K562 (cell line): ENCODE measurements around the gene SPATA13. TPM values are rescaled to one million over a fixed set of nuclear protein-coding genes. Genes with fewer than 3 reads are reported as not detected.

Source experiments
- ATAC-seq: fragments of 200-7000 bp; cut with Tn5 transposase; 3 replicates; pipeline ENCODE4 v1.9.1; 2020; ENCODE audit warnings: moderate library complexity
- BruUV-seq: library from RNA; stranded (reverse); fragments of 400-500 nt; replicated peaks from 2 replicates; lab custom pipeline; 2021; lab: Mats Ljungman, UMichigan
- CTCF ChIA-PET: fragments of 300-600 bp; formaldehyde crosslinking; extraction: SDS; loops from one replicate; lab custom pipeline; 2021; ENCODE audit warnings: low intra/inter-chr PET ratio; lab: Yijun Ruan, JAX
- POLR2A ChIA-PET: fragments of 300-600, 350-650 bp; sonication (Branson Sonifier 250); formaldehyde crosslinking; extraction: SDS; loops from one replicate; lab custom pipeline; 2021; ENCODE audit warnings: antibody characterized with exemption, inconsistent platforms; lab: Yijun Ruan, JAX
- DNase-seq, 4 experiments: peaks; one replicate each; pipeline versions ENCODE4 v3.0.0 to v3.0.0-alpha.2; 2011 to 2018; ENCODE audit warnings: low spot score in 3 of 4, mixed read lengths in 3 of 4; ENCODE audit errors: extremely low read depth in 1 of 4
- FAIRE-seq: peaks from 2 replicates; lab custom pipeline; 2011; peaks lifted over from hg19 to GRCh38; lab: Jason Lieb, UNC
- H2AFZ ChIP-seq: 2 replicates; pipeline ENCODE4 v1.6.0; 2011; ENCODE audit warnings: low read depth, low read length, control low read depth, inconsistent platforms
- H3K27ac ChIP-seq: fragments of 200-600 bp; 3 replicates; pipeline ENCODE4 v1.8.0; 2011; ENCODE audit warnings: low read depth, mild to moderate bottlenecking, control low read depth, inconsistent platforms, low read length, moderate library complexity, mixed read lengths; ENCODE audit errors: extremely low read depth
- H3K27me3 ChIP-seq, 2 experiments: fragments of 300-600 bp in 1 of 2; 2 replicates in 1 of 2; 3 replicates in 1 of 2; pipeline versions ENCODE4 v1.6.0 to v1.8.0; 2011; ENCODE audit warnings: inconsistent platforms in 2 of 2, low read length in 2 of 2, mild to moderate bottlenecking in 1 of 2, mixed read lengths in 1 of 2, moderate library complexity in 1 of 2; ENCODE audit not compliant: control insufficient read depth in 2 of 2, insufficient read depth in 2 of 2
- H3K36me3 ChIP-seq: fragments of 300-600 bp; 3 replicates; pipeline ENCODE4 v1.8.0; 2011; ENCODE audit warnings: mild to moderate bottlenecking, low read length, inconsistent platforms; ENCODE audit not compliant: control insufficient read depth, insufficient read depth
- H3K4me1 ChIP-seq, 2 experiments: fragments of 200-600 bp in 1 of 2; replicated peaks in 1 of 2; 2 replicates in 1 of 2; 3 replicates in 1 of 2; pipeline versions ENCODE4 v1.5.1 to v1.8.0; 2011; ENCODE audit warnings: inconsistent platforms in 2 of 2, low read length in 2 of 2, mild to moderate bottlenecking in 1 of 2, mixed read lengths in 1 of 2, moderate library complexity in 1 of 2; ENCODE audit not compliant: control insufficient read depth in 2 of 2, insufficient read depth in 2 of 2
- H3K4me2 ChIP-seq: 2 replicates; pipeline ENCODE4 v1.6.1; 2011; ENCODE audit warnings: low read length, control low read depth, inconsistent platforms, mixed read lengths; ENCODE audit not compliant: insufficient read depth
- H3K4me3 ChIP-seq: fragments of 200-600 bp; sonication (generic), shearing (Covaris generic); 2 replicates; pipeline ENCODE4 v1.5.1; 2016; ENCODE audit warnings: control low read depth, inconsistent platforms
- H3K79me2 ChIP-seq: fragments of 200-600 bp; 3 replicates; pipeline ENCODE4 v1.8.0; 2011; ENCODE audit warnings: low read length, inconsistent platforms; ENCODE audit not compliant: control insufficient read depth, insufficient read depth
- H3K9ac ChIP-seq, 2 experiments: 2 replicates each; pipeline versions ENCODE4 v1.6.0 to v1.6.1; 2011; ENCODE audit warnings: low read depth in 2 of 2, low read length in 2 of 2, control low read depth in 1 of 2, inconsistent platforms in 1 of 2, mild to moderate bottlenecking in 1 of 2, mixed read lengths in 1 of 2; ENCODE audit not compliant: insufficient read depth in 1 of 2
- H3K9me1 ChIP-seq: one replicate; pipeline ENCODE4 v1.6.0; 2011; ENCODE audit warnings: inconsistent platforms, mild to moderate bottlenecking, low read length, moderate library complexity; ENCODE audit not compliant: control insufficient read depth, insufficient read depth
- H3K9me3 ChIP-seq: replicated peaks from 2 replicates; pipeline ENCODE4 v1.5.1; 2011; ENCODE audit warnings: low read depth, low read length, inconsistent platforms; ENCODE audit not compliant: control insufficient read depth, insufficient read depth
- H4K20me1 ChIP-seq: replicated peaks from 2 replicates; pipeline ENCODE4 v1.6.1; 2011; ENCODE audit warnings: low read length, inconsistent platforms, mixed read lengths; ENCODE audit not compliant: control insufficient read depth, insufficient read depth
- CBX2 ChIP-seq: fragments of 200-600 bp; sonication (generic); IDR thresholded peaks from one replicate; pipeline ENCODE4 v1.6.1; 2012; ENCODE audit warnings: mild to moderate bottlenecking, low read length, inconsistent platforms; ENCODE audit not compliant: insufficient read depth, poor library complexity, severe bottlenecking
- E2F3 ChIP-seq: fragments of 250-450 bp; sonication (Bioruptor Pico); IDR thresholded peaks from 2 replicates; pipeline ENCODE4 v1.4.0; 2020; ENCODE audit warnings: mild to moderate bottlenecking
- GABPB2 ChIP-seq: fragments of 250-450 bp; sonication (Bioruptor Pico); conservative IDR thresholded peaks from 2 replicates; pipeline ENCODE4 v1.5.1; 2021; ENCODE audit warnings: mild to moderate bottlenecking
- HDGF ChIP-seq: fragments of 450-650 bp; IDR thresholded peaks from 2 replicates; pipeline ENCODE4 v1.6.1; 2016
- HNRNPUL1 ChIP-seq: fragments of 200-400 bp; formaldehyde crosslinking; IDR thresholded peaks from 2 replicates; pipeline ENCODE4 v1.6.1; 2017; ENCODE audit warnings: low read length
- NFE2 ChIP-seq: IDR thresholded peaks from 2 replicates; pipeline ENCODE4 v1.6.1; 2014; ENCODE audit warnings: antibody characterized with exemption, low read depth
- NR2C1 ChIP-seq, 2 experiments: fragments of 450-650 bp; IDR thresholded peaks; 2 replicates each; pipeline ENCODE4 v1.6.1; 2017; ENCODE audit warnings: mild to moderate bottlenecking in 2 of 2, antibody characterized with exemption in 1 of 2, inconsistent platforms in 1 of 2, missing compliant biosample characterization in 1 of 2, missing genetic modification characterization in 1 of 2
- PATZ1 ChIP-seq: fragments of 250-450 bp; sonication (Bioruptor Pico); IDR thresholded peaks from 2 replicates; pipeline ENCODE4 v1.5.0; 2020; ENCODE audit warnings: mild to moderate bottlenecking, borderline replicate concordance
- PPARD ChIP-seq: fragments of 250-450 bp; sonication (Bioruptor Pico); IDR thresholded peaks from 2 replicates; pipeline ENCODE4 v1.8.0; 2022; ENCODE audit warnings: inconsistent platforms, mild to moderate bottlenecking, moderate library complexity
- SMC3 ChIP-seq: conservative IDR thresholded peaks from 2 replicates; pipeline ENCODE4 v1.6.1; 2011; ENCODE audit warnings: low read depth, low read length, improper control_type of control experiment; ENCODE audit not compliant: insufficient read depth
- STAT5A ChIP-seq: IDR thresholded peaks from 2 replicates; pipeline ENCODE4 v1.6.1; 2012; ENCODE audit warnings: low read length, inconsistent platforms, borderline replicate concordance
- XRCC4 ChIP-seq: IDR thresholded peaks from one replicate; pipeline ENCODE4 v1.6.1; 2011; ENCODE audit not compliant: insufficient read depth, insufficient read length; ENCODE audit errors: extremely low read depth
- ZFPM2 ChIP-seq: fragments of 250-450 bp; sonication (Bioruptor Pico); IDR thresholded peaks from 2 replicates; pipeline ENCODE4 v1.5.1; 2022; ENCODE audit warnings: mild to moderate bottlenecking
- ZNF707 ChIP-seq: fragments of 250-450 bp; sonication (Bioruptor Pico); conservative IDR thresholded peaks from 2 replicates; pipeline ENCODE4 v1.8.0; 2022; ENCODE audit warnings: inconsistent platforms, mild to moderate bottlenecking, moderate library complexity
- WGBS: fragments of 100-300 bp; shearing (Covaris generic); methylation state at CpG from one replicate; pipeline ENCODE4 v1.1.6; 2016; ENCODE audit warnings: low coverage, mixed read lengths; ENCODE audit not compliant: insufficient coverage; ENCODE audit errors: missing lambda C conversion rate; 5-methylcytosine and 5-hydroxymethylcytosine counted together
- in situ Hi-C: fragments of 300-500 bp; cut with MboI; formaldehyde crosslinking; loops from 4 replicates; pipeline ENCODE4 v1.15.0; 2018; ENCODE audit warnings: inconsistent platforms, mixed read lengths
- intact Hi-C: fragments of 100-400 bp; cut with micrococcal nuclease; formaldehyde crosslinking; loops from 2 replicates; pipeline ENCODE4 v1.14.2; 2022
- polyA plus RNA-seq, 8 experiments: library from polyadenylated mRNA; depleted of rRNA in 4 of 8; stranded (reverse) in 5 of 8; unstranded in 3 of 8; fragments of >200 nt; fragmentation: Nextera tagmentation in 2 of 8; fragmentation: Illumina TruSeq in 1 of 8; extraction: Ambion mirVana in 2 of 8; extraction: Trizol in 1 of 8; gene quantifications; 2 replicates each; pipeline versions ENCODE4 v1.2.1 to v1.2.3, GENCODE V29; 2011 to 2014; ENCODE audit warnings: inconsistent platforms in 1 of 8, missing spikeins in 1 of 8
- total RNA-seq, 7 experiments: library from RNA; depleted of rRNA in 6 of 7; stranded (reverse); fragments of >200 nt in 6 of 7; fragmentation: Illumina TruSeq in 2 of 7; extraction: Trizol in 2 of 7; gene quantifications; 2 replicates each; pipeline versions ENCODE4 v1.2.1 to v1.2.3, GENCODE V29; 2011 to 2021; ENCODE audit warnings: low replicate concordance in 1 of 7
- TF ChIP-seq, protein P1 (sequence below): fragments of 450-650 bp; formaldehyde crosslinking; IDR thresholded peaks from 2 replicates; pipeline ENCODE4 v1.4.0; 2022; ENCODE audit warnings: mild to moderate bottlenecking, moderate library complexity
- TF ChIP-seq, protein P2 (sequence below): fragments of 450-650 bp; IDR thresholded peaks from 2 replicates; pipeline ENCODE4 v1.6.1; 2018; ENCODE audit not compliant: partially characterized antibody

SPATA13 gene
- total and polyA plus RNA-seq, 9 of the 15 experiments (the other 6 are each of a cell fraction or from before 2014, with no cell fraction given) = 0.08 to 0.99 (median 0.21) TPM; not detected in 2

DNA sequence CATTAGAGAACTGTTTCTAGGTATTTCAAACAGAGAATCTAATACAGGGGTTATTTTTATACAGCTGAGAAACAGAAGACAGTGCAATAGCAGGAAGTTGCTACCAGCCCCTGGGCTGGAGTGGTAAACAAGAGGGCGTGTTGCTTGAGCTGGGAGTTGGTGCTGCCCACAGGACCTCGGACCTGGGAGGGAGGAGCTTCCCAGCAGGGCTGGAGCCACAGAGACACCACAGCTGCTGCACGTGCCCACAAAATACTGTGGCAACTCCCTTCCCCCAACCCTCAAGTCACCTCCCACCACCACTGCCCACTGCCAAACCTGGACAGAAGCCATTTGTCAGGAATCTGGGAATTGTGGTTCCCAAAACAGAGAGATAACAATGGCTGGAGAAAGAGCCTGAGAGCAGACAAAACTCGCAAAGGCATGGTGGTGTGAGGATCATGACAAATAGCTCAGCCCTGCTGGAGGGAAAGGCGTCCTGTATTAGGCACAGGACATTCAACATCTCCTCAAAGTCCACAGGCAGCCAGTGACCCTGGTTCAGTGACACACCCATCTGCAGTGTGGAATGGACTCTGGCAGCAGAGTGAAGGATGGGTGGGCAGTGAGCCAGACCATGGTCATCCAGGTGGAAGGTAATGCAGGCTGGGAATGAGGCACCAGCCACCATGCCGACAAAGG, 57.2 kb downstream of the SPATA13 start:
- ChIA-PET CTCF (no interaction called here), POLR2A (interaction anchor here (0.6 to 0.7 kb wide), 2 partner anchors 251 to 722 kb away, joined by 3 to 4 read pairs; no protein-coding TSS in a partner anchor)
- Histone ChIP-seq H3K4me3 (no peak overlapping the region), H3K79me2 (no peaks in the 10 kb centered on the region), H2AFZ (no peak overlapping the region), H3K9me1 (no peaks in the 10 kb centered on the region), H3K9ac (no peak overlapping the region), H3K9me3 (no peaks in the 10 kb centered on the region), H3K36me3 (no peaks in the 10 kb centered on the region), H3K27ac (no peak overlapping the region), H4K20me1 (no peaks in the 10 kb centered on the region), H3K4me2 (no peak overlapping the region), H3K27me3 (peaks cover 0 to 8% of the 10 kb centered on the region in 2 experiments; a peak in 1 of 5 replicates), H3K4me1 (peaks cover 0 to under 1% of the 10 kb centered on the region in 2 experiments; a peak in 1 of 5 replicates)
- in situ Hi-C loops (loop anchor here (25.0 kb wide), 1 partner anchor 305 kb away; no protein-coding TSS in a partner anchor), intact Hi-C loops (no loop called here)
- FAIRE-seq = no peak
- DNase-seq = no peak
- WGBS = 0% methylated on average over 4 of the region's 6 CpGs
- BruUV-seq = no TSS peak
- ATAC-seq = no peak
- TF ChIP-seq XRCC4 (no peak), PPARD (CRISPR knock-in tag) (no peak), SMC3 (no peak), STAT5A (no peak), E2F3 (CRISPR knock-in tag) (no peak), ZNF707 (CRISPR knock-in tag) (no peak), NR2C1 (IDR thresholded peaks at IDR 0.05) (no peak), NR2C1 (tag; IDR thresholded peaks at IDR 0.05) (no peak), ZFPM2 (CRISPR knock-in tag) (no peak), PATZ1 (CRISPR knock-in tag) (no peak), NFE2 (no peak), HNRNPUL1 (no peak), GABPB2 (CRISPR knock-in tag) (no peak), HDGF (no peak), CBX2 (no peak)
- TF ChIP-seq, protein P1, sequence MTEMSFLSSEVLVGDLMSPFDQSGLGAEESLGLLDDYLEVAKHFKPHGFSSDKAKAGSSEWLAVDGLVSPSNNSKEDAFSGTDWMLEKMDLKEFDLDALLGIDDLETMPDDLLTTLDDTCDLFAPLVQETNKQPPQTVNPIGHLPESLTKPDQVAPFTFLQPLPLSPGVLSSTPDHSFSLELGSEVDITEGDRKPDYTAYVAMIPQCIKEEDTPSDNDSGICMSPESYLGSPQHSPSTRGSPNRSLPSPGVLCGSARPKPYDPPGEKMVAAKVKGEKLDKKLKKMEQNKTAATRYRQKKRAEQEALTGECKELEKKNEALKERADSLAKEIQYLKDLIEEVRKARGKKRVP (CRISPR knock-in tag) = no peak
- TF ChIP-seq, protein P2, sequence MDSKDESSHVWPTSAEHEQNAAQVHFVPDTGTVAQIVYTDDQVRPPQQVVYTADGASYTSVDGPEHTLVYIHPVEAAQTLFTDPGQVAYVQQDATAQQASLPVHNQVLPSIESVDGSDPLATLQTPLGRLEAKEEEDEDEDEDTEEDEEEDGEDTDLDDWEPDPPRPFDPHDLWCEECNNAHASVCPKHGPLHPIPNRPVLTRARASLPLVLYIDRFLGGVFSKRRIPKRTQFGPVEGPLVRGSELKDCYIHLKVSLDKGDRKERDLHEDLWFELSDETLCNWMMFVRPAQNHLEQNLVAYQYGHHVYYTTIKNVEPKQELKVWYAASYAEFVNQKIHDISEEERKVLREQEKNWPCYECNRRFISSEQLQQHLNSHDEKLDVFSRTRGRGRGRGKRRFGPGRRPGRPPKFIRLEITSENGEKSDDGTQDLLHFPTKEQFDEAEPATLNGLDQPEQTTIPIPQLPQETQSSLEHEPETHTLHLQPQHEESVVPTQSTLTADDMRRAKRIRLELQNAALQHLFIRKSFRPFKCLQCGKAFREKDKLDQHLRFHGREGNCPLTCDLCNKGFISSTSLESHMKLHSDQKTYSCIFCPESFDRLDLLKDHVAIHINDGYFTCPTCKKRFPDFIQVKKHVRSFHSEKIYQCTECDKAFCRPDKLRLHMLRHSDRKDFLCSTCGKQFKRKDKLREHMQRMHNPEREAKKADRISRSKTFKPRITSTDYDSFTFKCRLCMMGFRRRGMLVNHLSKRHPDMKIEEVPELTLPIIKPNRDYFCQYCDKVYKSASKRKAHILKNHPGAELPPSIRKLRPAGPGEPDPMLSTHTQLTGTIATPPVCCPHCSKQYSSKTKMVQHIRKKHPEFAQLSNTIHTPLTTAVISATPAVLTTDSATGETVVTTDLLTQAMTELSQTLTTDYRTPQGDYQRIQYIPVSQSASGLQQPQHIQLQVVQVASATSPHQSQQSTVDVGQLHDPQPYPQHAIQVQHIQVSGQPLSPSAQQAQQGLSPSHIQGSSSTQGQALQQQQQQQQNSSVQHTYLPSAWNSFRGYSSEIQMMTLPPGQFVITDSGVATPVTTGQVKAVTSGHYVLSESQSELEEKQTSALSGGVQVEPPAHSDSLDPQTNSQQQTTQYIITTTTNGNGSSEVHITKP = no peak
